ENCODE data around the gene HEATR5A. TPM values are rescaled to one million over a fixed set of nuclear protein-coding genes. Genes with fewer than 3 reads are reported as not detected.

HEATR5A gene
- total and polyA plus RNA-seq, 2 donors (not counting 1 experiment from before 2014, with no cell fraction given), result 4.8 to 22.1 TPM

DNA sequence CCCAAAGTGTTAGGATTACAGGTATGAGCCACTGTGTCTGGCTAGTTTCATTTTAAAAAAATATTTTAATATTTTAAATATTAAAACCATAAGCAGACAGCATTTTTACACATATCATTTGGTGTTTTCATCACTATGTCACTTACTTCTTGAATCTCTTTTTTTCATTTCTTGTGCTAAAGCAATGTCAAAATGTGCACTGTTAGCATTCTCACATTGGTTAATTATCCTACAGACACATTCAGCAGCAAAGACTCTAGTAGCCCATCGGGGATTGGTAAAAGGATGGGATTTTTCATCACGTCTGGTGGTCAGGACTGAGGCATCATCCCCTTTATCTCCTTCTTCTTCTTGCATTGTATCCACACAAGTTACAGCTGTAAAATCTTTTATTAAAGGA lies 96.9 kb downstream of the HEATR5A start:
- ChIA-PET CTCF (no interaction called here), POLR2A (no interaction called here)
- Mint-ChIP-seq H3K4me3 (no peak overlapping the region), H3K9me3 (ENCODE audit: insufficient read depth) (peaks cover 2% of the 10 kb centered on the region), H3K27me3 (no peaks in the 10 kb centered on the region), H3K4me1 (no peaks in the 10 kb centered on the region), H3K27ac (no peak overlapping the region)
- H3K4me3 ChIP-seq (ENCODE audit: control extremely low read depth in 1 of 5, extremely low read depth in 1 of 5, insufficient read depth in 1 of 5, low read depth in 2 of 5, low read length in 4 of 5), result no peak overlapping the region
- H3K9ac ChIP-seq (ENCODE audit: low read length), result no peak overlapping the region
- H3K27me3 ChIP-seq (replicated peaks in 1 of 4; ENCODE audit: control extremely low read depth in 1 of 4, control insufficient read depth in 3 of 4, insufficient read depth in 4 of 4, low read length in 3 of 4), result no peaks in the 10 kb centered on the region
- no peaks in the 10 kb centered on the region for H3K4me1 ChIP-seq (ENCODE audit: control insufficient read depth in 2 of 2, insufficient read depth in 2 of 2, low read length in 2 of 2)
- H4K20me1 ChIP-seq (ENCODE audit: control insufficient read depth, insufficient read depth, low read length, poor library complexity, severe bottlenecking), result no peaks in the 10 kb centered on the region
- H3K36me3 ChIP-seq (replicated peaks in 1 of 2; ENCODE audit: control extremely low read depth in 1 of 2, control insufficient read depth in 1 of 2, extremely low read depth in 1 of 2, insufficient read depth in 2 of 2, low read length in 1 of 2), result no peaks in the 10 kb centered on the region
- H3K9me3 ChIP-seq (ENCODE audit: control extremely low read depth in 1 of 3, control insufficient read depth in 2 of 3, insufficient read depth in 1 of 3, low read length in 2 of 3), result peaks cover 0 to under 1% (median 0%) of the 10 kb centered on the region in 3 donors
- intact Hi-C loops (cut with micrococcal nuclease), result no loop called here
- no peak overlapping the region for H3K27ac ChIP-seq (ENCODE audit: low read length in 2 of 2)
- H2AFZ ChIP-seq (ENCODE audit: insufficient read depth, low read depth, low read length, poor library complexity, severe bottlenecking), result no peak overlapping the region
- H3K4me2 ChIP-seq (replicated peaks; ENCODE audit: low read depth, low read length, poor library complexity, severe bottlenecking), result no peak overlapping the region
- ATAC-seq (ENCODE audit: low read depth), result no peak
- H3K79me2 ChIP-seq (ENCODE audit: control insufficient read depth, insufficient read depth, low read length), result no peaks in the 10 kb centered on the region
- no peak for TF ChIP-seq EZH2 (IDR thresholded peaks at IDR 0.05; ENCODE audit: borderline replicate concordance, insufficient read depth, low read depth, low read length, poor library complexity, severe bottlenecking)
- no peak for TF ChIP-seq CTCF (IDR thresholded peaks at IDR 0.05)
- WGBS (ENCODE audit: insufficient coverage), result no CpG with 5 or more reads among the region's 2 CpGs
- DNase-seq, result no peak

- Histone ChIP-seq H3K27me3 (replicated peaks in 1 of 4; ENCODE audit: control extremely low read depth in 1 of 4, control insufficient read depth in 3 of 4, insufficient read depth in 4 of 4, low read length in 3 of 4) (no peaks in the 10 kb centered on the region), H3K4me2 (replicated peaks; ENCODE audit: low read depth, low read length, poor library complexity, severe bottlenecking) (no peak overlapping the region), H4K20me1 (ENCODE audit: control insufficient read depth, insufficient read depth, low read length, poor library complexity, severe bottlenecking) (no peaks in the 10 kb centered on the region), H3K27ac (ENCODE audit: low read length in 2 of 2) (no peak overlapping the region), H3K36me3 (replicated peaks in 1 of 2; ENCODE audit: control extremely low read depth in 1 of 2, control insufficient read depth in 1 of 2, extremely low read depth in 1 of 2, insufficient read depth in 2 of 2, low read length in 1 of 2) (peaks cover 0 to 5% of the 10 kb centered on the region in 2 experiments), H3K4me3 (ENCODE audit: control extremely low read depth in 1 of 5, extremely low read depth in 1 of 5, insufficient read depth in 1 of 5, low read depth in 2 of 5, low read length in 4 of 5) (no peak overlapping the region), H3K9ac (ENCODE audit: low read length) (no peak overlapping the region), H3K9me3 (ENCODE audit: control extremely low read depth in 1 of 3, control insufficient read depth in 2 of 3, insufficient read depth in 1 of 3, low read length in 2 of 3) (no peaks in the 10 kb centered on the region), H3K4me1 (ENCODE audit: control insufficient read depth in 2 of 2, insufficient read depth in 2 of 2, low read length in 2 of 2) (no peaks in the 10 kb centered on the region), H3K79me2 (ENCODE audit: control insufficient read depth, insufficient read depth, low read length) (no peaks in the 10 kb centered on the region), H2AFZ (ENCODE audit: insufficient read depth, low read depth, low read length, poor library complexity, severe bottlenecking) (no peak overlapping the region)
- H3K4me3 Mint-ChIP-seq, result no peak overlapping the region
- no peak for TF ChIP-seq CTCF (IDR thresholded peaks at IDR 0.05)
- no peak for TF ChIP-seq EZH2 (IDR thresholded peaks at IDR 0.05; ENCODE audit: borderline replicate concordance, insufficient read depth, low read depth, low read length, poor library complexity, severe bottlenecking)
- ChIA-PET POLR2A (no interaction called here), CTCF (no interaction called here)
- 94% methylated on average over 10 of the region's 14 CpGs for WGBS (ENCODE audit: insufficient coverage)
- H3K27ac Mint-ChIP-seq, result no peak overlapping the region
- no peak for ATAC-seq (ENCODE audit: low read depth)
- H3K4me1 Mint-ChIP-seq, result no peaks in the 10 kb centered on the region
- H3K27me3 Mint-ChIP-seq, result no peaks in the 10 kb centered on the region
- no peaks in the 10 kb centered on the region for H3K9me3 Mint-ChIP-seq (ENCODE audit: insufficient read depth)
- no peak for DNase-seq
- intact Hi-C loops (cut with micrococcal nuclease), result no loop called here
Measured at GRCh38 chr14:31320922-31321766, 99.2 kb downstream of the HEATR5A start.
